GM12801 (cell line): Measurements from ENCODE around the gene KIF4A.

Source experiments
- CTCF ChIP-seq: IDR thresholded peaks from one replicate; pipeline ENCODE4 v1.5.1; 2011; ENCODE audit warnings: control low read depth; ENCODE audit not compliant: insufficient read length; ENCODE audit errors: extremely low read depth

Gene KIF4A

GRCh38 chrX:70338290-70338689, 48.4 kb downstream of the KIF4A start:
- TF ChIP-seq CTCF = no peak

DNA sequence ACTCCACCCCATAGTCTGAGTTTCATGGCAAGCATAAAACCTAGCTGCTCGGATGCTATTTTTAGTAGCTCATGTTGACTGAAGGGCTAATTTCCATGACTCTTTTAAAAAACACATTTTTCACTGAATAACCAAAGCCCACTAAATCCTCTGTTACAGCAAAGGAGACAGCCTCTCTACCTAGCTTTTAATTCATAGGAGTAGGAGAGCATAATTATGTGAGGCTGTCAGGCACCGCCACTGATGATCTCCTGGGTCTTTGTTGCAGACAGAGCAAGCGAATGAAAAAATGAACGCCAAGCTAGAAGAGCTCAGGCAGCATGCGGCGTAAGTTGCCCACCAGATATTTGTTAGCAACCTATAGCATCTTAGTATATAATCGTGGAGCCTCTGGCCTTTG, 53.5 kb downstream of the KIF4A start:
- no peak for TF ChIP-seq CTCF

GRCh38 chrX:70346418-70347070, 56.6 kb downstream of the KIF4A start:
- TF ChIP-seq CTCF = no peak

DNA sequence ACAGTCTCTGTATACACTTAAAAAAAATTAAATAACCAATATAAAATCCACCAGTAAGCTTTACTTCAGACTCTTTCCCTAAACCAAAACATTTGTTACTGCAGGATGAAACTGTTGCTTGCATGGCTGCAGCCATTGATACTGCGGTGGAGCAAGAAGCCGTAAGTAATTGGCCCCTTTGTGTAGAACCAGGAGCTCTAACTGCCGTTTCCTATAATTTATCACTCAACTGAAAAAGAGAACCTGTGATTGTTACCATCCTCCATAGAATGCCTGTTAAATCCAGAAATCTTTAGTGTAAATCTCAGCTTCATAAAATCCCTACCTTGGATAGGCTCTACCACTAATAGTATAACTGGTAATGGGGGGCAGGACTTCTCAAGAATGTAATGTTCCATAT, 62.6 kb downstream of the KIF4A start:
- no peak for TF ChIP-seq CTCF

GRCh38 chrX:70353514-70353913, 63.6 kb downstream of the KIF4A start:
- TF ChIP-seq CTCF = no peak

- TF ChIP-seq CTCF = no peak
Observed at GRCh38 chrX:70354716-70355115, 64.8 kb downstream of the KIF4A start.

DNA sequence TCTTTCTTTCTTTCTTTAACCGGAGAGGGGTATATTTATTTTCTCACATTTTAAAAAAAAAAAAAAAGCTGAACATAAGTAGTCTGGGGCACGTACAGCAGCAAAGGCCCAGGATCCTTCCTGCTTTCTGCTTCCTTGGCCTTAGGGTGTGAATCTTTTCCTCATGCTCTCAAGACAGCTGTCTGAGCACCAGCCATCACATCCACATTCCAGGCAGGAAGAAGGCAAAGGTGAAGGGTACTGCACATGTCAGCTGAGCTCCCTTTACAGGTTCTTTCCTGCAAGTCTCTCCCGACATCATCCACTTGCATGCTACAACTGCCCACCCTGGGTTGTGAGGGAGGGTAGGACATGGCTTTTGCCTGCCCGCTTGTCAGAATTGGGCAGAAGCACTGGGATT, 69.6 kb downstream of the KIF4A start:
- no peak for TF ChIP-seq CTCF
